ENCODE measurements around the gene HAUS7.
"Not testable (repeated sequence)": the region's sequence is repeated elsewhere in the genome, so short reads cannot be mapped to it uniquely, and the experiment has no call there.

The HAUS7 gene

DNA sequence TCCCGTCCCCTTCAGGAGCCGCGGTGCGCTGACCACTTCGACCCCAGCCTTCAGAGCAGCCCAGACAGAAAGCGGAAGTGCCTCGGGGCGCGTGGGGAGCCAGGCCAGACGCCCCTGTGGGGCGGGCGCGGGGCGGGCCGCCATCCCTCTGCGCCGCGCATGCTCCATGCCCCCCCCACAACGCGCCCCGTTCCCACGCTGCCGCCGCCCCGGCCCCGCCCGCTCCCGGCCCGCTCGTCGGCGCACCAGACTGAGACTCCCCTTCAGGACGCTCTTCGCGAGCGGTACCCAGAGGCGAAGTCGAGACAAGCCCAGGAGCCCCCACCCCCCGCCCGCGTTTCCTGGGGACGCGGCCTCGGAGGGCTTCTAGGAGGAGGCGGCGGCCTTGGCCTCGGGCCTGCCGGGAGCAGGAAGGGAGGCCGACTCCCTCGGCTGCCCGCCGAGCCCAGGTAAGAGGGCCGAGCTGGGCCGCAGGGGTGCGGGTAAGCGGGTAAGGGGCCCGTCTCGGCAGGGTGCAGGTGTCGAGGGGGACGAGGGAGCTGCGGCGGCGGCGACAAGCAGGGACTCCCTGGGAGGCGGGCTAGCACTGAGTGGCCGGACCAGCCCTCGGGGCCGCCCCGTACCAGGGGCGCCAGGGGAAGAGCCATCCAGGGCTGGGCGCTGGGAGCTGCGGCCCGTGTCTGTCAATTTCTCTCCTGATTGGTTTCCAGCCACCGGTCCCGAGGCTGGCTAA lies 59.0 kb downstream of the HAUS7 start, which contains the start of gene ZFP92:
Gene ZFP92 (plus strand): TSS at position 218 of the 733 bp plus-strand sequence. CDS start 6,851 bp downstream, outside the sequence.
- in situ Hi-C loops (cut with MboI; ENCODE audit: low sequenced_read_pairs) = no loop called here

DNA sequence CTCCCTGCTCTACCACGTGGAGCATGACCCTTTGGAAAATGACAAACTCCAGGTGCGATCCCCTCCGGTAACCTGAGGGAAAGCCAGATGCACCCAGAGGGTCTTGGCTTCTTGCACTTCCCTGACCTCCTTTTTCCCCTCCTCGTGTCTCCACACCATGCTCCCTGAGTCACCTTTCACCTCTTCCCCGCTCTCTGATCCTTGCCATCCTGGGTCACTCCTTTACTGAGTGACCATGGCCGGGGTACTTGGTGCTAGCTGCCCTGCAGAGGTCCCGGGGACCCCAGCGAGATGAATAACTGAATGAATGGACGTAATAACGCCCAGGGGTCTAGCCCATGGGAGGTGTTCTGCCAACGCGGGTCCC lies 59.5 kb downstream of the HAUS7 start:
- in situ Hi-C loops (cut with MboI; ENCODE audit: low sequenced_read_pairs) = no loop called here

DNA sequence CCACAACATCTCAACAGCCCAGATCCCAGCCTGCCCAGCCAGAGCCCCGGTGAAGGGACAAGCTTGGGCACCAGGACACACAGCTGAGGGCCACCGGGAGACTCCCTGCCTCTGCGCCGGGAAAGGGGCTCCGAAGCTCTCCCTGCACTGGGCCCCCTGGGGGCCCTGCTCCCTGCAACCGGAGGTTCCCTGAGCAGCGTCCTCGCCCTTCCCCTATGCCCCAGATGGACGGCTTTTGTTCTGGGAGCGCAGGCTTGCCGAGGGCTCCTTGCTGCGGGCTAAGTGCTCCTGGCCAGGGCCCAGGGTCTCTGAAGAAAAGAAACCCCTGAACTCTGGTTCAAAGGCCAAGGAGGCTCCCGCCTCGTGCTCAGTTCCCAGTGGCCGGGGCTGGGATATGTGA lies 60.0 kb downstream of the HAUS7 start:
- in situ Hi-C loops (cut with MboI; ENCODE audit: low sequenced_read_pairs) = no loop called here

DNA sequence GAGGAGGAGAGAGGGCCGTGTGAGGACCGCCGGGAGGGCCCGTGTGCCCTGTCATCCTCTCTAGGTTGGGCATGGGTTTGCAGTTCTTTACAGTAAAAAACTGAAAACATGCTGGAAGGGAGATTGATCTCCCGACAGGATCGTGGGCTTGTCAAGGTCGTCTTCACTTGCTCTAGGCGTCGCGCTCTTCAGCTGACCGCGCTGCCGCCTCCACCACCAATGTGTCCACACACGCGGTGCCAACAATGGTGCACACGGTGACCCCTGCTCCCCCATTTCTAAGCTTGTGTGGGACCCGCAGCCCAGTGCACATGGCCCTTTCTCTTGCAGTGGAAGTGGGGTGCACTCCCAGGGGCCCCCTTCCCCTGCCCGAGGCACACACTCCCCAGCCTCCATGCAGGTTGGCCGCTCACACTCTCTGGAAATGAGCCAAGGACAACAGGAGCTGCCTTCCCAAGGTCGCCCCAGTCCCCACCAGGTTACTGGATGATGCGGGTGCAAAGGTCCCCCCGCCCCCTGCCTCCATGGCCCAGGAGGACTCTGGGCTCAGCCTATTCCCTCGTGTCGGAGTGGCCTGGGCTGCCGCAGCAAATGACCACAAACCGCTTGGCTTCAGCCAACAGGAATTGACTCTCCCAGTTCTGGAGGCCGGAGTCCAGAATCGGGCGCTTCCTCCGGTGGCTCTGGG lies 60.8 kb downstream of the HAUS7 start:
- in situ Hi-C loops (cut with MboI; ENCODE audit: low sequenced_read_pairs) = no loop called here

DNA sequence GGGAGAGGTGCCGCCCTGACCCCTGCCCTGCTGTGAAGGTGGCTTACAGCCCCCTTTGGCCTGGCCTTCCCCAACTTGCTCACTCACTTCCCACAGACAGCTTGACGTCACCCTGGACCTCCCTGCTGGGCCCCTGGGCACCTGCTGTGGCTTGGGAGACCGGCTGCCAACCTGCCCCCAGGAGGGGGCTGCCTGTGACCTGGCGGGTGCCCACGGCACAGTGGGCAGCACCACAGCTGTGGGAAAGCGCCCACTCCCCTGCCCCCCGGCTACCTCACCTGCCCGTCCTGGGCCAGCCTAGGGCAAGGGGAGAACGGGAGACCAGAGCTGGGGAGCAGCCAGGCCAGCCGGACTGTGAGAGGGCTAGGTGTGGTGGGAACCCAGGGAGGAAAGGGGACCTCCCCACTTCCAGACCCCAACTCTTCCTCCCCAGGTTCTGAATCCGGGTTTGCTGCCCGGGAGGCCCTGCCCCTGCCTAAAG lies 61.5 kb downstream of the HAUS7 start:
- in situ Hi-C loops (cut with MboI; ENCODE audit: low sequenced_read_pairs) = no loop called here

DNA sequence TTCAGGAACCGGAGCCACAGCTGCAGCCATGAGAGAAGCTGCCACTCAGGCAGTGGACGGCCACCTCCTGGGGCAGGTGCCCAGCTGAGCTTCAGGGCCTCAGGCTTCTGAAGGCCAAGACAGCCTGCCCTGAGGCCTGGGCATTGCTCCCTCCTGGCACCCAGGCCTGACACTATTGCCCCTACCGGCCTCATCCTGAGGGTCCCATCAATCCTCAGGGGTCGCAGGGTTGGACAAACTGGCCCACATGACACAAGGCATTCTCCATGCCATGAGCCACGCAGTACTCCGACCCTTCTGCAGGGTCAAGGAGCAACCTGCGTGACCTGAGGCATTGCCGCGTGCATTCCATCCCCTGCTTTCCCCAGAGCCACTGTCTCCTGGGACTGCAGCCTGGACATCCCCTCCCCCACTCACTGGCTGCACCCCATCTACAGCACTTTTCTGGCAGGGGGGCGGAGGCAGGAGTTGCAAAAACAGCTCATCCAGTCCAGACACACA lies 62.1 kb downstream of the HAUS7 start:
- in situ Hi-C loops (cut with MboI; ENCODE audit: low sequenced_read_pairs) = no loop called here

DNA sequence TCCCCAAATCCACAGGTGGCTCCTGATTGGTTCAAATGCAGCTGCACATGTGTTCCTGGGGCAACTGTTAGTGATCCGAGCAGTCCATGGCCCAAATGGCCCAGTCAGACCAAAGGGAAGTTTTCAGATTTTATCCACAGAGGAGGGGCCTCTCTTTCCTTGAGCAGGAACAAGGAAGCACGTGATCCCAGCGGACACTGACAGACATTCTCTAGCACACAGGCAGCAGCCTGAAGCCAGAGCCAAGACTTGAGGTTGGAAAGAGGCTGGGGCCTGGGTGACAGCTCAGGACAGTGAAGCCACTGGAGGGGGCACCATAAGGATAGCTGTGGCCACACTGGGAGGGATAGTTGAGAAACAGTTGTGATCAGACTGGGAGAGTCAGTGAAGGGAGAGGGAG lies 62.6 kb downstream of the HAUS7 start:
- in situ Hi-C loops (cut with MboI; ENCODE audit: low sequenced_read_pairs) = no loop called here

DNA sequence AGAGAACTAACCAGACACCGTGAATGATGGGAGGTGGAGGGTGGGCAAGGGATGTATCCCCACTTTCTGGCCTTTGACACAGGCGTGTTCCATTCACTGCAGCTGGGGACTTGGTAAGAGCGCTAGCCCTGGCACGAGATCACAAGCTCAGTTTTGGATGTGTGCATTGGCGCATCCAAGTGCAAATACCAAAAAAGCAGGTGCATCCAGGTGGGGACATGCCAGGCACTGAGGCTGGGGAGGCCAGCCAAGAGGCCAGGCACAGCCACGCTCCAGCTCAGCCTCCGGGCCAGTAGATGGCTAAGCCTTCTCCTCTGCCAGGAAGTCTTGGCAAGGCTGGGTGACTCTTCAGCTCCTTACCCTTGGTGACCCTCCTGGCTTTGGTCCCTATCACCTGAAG lies 63.5 kb downstream of the HAUS7 start:
- in situ Hi-C loops (cut with MboI; ENCODE audit: low sequenced_read_pairs) = no loop called here

DNA sequence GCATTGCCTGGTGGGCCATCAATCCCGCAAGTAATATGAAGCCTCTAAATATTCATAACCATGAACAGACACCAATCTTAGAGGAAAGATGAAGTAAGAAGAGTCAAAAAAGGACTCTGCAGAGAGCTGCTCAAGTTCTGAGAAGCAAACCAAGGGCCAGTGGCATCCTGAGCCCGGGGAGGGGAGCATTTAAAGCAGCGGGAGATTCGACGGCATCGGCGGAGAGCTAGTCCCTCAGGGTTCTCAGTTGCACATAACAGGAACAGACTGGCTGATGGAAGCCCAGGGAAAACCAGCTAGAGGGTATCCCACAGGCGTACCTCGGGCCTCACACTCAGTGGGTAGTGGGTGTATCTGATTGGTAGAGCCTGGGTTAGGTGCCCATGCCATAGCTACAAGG lies 64.4 kb downstream of the HAUS7 start:
- in situ Hi-C loops (cut with MboI; ENCODE audit: low sequenced_read_pairs) = no loop called here

DNA sequence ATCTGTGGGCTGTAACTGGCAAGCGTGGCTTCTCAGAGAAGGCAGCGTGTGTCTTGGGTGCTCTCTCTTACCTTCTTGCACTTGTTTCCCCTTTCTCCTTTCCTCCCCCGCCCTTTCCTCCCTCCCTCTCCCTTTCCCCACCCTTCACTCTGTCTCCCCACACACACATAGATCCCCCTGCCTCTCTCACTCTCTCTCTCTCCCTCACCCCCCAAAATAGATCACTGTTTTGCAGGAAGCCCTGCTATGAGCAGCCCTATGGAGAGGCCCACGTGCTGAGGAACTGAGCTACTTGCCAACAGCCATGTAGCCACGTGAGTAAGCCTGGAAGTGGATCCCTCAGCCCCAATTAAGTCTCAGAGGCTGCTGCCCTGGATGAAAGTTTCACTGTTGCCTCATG lies 65.0 kb downstream of the HAUS7 start:
- in situ Hi-C loops (cut with MboI; ENCODE audit: low sequenced_read_pairs) = no loop called here

DNA sequence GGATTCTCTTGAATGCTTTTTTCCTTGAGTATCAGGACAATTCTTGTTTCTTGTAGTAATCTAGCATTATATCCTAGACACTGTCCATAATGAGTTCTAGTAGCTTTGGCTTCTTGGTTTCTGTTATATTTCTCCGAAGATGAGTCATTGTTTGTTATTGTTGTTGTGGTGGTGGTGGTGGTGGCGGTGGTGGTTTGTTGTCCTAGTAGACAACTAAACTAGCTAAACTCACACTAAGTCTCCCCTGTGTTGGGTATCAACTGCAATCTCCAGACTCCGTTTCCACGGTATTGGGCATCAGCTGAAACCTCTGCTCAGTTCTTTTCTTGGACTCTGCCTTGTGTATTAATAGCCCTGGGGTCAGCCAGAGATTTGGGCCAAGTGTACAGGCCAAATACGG lies 66.0 kb downstream of the HAUS7 start:
- in situ Hi-C loops (cut with MboI; ENCODE audit: low sequenced_read_pairs) = not testable (repeated sequence)

DNA sequence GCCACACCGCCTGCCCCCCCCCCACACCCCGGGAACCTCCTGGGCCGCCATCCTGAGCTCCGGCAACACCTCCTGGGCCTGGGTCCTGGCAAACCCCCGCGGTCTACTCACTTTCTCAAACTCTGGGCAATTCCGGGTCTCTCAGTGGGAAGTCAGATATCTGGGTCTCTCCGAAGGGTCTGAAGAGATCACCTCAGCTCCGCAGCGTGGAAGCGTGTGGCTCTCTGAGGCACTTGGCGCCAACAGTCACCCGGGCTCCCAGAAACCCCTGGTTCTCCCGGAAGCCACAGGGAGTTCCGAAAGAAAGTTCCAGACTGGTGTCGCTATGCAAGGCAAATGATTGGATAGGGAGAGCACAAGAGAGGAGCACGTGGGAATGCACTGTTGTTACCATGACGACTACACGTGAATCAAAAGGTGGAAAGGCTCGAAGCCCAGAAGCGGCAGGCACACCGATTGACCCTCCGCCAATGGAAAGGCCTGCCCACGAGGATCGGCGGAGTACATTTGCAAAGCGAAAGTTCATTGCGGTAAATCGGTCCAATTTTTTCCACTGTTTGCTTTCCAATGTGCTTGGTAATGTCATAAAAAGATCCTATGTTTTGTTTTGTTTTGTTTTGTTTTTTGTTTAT lies 69.1 kb downstream of the HAUS7 start, which contains the start of gene PNMA6E:
Gene PNMA6E (minus strand): TSS at position 218 of the 632 bp plus-strand sequence. CDS start 2,501 bp downstream, outside the sequence.
- in situ Hi-C loops (cut with MboI; ENCODE audit: low sequenced_read_pairs) = no loop called here

DNA sequence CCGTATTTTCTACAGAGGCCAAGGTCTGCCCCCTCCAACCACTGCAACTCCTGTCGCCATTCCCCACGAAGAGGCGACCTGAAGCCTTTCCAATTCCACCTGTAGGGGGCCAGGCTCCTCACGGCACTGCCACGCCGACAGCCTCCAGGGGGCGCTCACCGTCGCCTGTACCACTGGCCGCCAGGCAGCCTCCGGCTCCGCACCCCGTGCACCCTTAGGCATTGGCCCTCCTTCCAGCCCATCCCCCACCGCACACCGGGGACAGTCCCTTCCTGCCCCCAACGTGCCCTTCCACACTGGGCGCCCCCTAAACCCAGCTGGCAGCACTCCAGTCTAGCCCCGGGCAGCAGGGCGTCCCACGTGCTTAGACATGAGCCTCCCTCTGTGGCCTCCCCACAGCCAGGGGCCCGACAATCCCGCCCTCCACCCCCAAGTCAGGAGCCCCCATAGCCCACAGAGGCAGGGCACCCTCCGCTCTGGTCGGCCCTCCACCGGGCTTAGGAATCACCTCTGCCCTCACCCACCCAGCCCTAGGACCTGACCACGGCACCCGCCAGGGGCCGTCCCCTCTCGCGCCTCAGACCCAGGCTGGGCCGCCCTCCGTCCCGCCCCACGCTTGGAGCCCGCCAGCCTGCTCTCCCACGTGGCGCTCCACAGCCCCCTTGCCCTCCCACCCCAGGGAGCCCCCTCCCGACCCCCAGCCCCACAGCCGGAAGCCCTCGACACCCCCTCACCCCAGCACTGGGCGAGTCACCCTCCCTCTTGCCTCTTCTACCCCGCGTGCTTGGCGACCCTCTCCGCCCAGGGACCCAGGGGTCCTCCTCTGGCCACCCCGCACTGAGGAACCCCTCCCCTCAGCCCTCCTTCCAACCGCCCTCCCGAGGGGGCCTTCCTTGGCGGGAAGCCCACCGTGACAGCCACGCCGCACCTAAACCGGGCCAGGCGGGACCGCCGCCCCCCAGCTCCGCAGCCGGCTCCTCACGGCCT lies 69.9 kb downstream of the HAUS7 start:
- in situ Hi-C loops (cut with MboI; ENCODE audit: low sequenced_read_pairs) = no loop called here

DNA sequence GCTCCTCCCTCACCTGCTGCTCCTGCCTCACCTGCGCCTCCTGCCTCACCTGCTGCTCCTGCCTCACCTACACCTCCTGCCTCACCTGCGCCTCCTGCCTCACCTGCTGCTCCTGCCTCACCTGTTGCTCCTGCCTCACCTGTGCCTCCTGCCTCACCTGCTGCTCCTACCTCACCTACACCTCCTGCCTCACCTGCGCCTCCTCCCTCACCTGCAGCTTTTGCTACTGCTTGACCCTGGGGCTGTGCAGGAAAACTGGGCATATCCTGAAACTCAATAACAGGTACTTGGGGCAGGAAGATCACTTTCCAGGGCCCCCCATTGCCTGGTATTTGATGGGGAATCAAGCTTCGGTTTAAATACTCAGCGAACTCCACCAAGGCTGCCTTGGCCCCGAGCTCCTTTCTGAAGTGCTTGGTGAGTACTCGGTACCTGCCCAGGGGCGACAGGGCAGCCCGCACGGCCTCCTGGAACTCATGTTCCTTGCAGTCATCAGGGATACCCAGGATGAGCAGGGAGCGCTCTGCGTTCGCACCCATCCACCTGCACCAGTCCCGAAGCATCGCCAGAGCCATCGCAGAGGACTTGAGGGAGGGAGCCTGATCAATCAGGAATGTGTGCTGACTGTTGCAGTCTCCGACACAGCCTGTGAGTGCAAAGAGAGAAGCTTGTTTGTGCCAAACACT lies 72.0 kb downstream of the HAUS7 start:
- in situ Hi-C loops (cut with MboI; ENCODE audit: low sequenced_read_pairs) = no loop called here

Measured in HL-60/S4 treated with retinoic acid at 250 ng/mL for 4 days and 3 days (cell line).